DND-41 (cell line): ENCODE results near the gene CDH23.

Experiments used
- EZH2 ChIP-seq: IDR thresholded peaks from 3 replicates; pipeline ENCODE4 v1.6.1; 2012; ENCODE audit warnings: borderline replicate concordance, low read depth, mild to moderate bottlenecking, moderate library complexity, low read length, inconsistent platforms; ENCODE audit not compliant: severe bottlenecking
- TF ChIP-seq, protein P1 (sequence below): IDR thresholded peaks from 2 replicates; pipeline ENCODE4 v1.5.1; 2012; ENCODE audit warnings: borderline replicate concordance, low read length, moderate library complexity, mild to moderate bottlenecking; ENCODE audit not compliant: poor library complexity, severe bottlenecking; ENCODE audit errors: extremely low read depth

DNA sequence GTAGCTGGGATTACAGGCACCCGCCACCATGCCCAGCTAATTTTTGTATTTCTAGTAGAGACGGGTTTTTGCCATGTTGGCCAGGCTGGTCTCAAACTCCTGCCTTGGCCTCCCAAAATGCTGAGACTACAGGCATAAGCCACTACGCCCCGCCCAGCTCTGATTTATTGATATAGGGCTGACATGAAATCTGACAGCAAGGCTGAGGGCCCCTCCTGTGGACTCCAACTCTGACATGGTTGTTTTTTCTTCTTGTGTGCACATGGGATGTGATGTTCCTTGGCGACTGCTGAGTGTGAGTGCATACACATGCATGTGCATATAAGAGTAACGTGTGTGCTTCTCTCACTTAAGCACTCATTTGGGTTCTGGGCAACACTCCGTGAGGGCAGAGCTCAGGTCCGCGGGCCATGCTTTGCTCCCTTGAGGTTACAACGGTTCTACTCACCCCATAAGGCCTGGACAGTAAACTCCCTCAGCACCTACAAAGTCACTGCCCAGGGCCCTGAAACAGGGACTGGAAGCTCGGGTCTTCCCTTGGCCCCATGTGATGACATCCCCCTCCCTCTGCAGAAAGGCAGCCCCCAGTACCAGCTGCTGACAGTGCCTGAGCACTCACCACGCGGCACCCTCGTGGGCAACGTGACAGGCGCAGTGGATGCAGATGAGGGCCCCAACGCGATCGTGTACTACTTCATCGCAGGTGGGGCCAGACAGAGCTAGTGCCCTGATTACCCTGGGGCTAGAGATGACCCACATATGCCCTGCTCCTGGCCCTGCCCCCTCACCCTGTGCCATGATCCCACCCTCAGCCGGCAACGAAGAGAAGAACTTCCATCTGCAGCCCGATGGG, 410.2 kb downstream of the CDH23 start:
- TF ChIP-seq, protein P1, sequence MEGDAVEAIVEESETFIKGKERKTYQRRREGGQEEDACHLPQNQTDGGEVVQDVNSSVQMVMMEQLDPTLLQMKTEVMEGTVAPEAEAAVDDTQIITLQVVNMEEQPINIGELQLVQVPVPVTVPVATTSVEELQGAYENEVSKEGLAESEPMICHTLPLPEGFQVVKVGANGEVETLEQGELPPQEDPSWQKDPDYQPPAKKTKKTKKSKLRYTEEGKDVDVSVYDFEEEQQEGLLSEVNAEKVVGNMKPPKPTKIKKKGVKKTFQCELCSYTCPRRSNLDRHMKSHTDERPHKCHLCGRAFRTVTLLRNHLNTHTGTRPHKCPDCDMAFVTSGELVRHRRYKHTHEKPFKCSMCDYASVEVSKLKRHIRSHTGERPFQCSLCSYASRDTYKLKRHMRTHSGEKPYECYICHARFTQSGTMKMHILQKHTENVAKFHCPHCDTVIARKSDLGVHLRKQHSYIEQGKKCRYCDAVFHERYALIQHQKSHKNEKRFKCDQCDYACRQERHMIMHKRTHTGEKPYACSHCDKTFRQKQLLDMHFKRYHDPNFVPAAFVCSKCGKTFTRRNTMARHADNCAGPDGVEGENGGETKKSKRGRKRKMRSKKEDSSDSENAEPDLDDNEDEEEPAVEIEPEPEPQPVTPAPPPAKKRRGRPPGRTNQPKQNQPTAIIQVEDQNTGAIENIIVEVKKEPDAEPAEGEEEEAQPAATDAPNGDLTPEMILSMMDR, result no peak
- TF ChIP-seq EZH2, result no peak
